Measurements from ENCODE around the gene VPS52. TPM values are rescaled to one million over a fixed set of nuclear protein-coding genes. Genes with fewer than 3 reads are reported as not detected.

The VPS52 gene, protein sequence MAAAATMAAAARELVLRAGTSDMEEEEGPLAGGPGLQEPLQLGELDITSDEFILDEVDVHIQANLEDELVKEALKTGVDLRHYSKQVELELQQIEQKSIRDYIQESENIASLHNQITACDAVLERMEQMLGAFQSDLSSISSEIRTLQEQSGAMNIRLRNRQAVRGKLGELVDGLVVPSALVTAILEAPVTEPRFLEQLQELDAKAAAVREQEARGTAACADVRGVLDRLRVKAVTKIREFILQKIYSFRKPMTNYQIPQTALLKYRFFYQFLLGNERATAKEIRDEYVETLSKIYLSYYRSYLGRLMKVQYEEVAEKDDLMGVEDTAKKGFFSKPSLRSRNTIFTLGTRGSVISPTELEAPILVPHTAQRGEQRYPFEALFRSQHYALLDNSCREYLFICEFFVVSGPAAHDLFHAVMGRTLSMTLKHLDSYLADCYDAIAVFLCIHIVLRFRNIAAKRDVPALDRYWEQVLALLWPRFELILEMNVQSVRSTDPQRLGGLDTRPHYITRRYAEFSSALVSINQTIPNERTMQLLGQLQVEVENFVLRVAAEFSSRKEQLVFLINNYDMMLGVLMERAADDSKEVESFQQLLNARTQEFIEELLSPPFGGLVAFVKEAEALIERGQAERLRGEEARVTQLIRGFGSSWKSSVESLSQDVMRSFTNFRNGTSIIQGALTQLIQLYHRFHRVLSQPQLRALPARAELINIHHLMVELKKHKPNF
- 41.1 TPM for polyA plus RNA-seq (2013, experiment 1 of 2)
- 41.5 TPM for polyA plus RNA-seq (2013, experiment 2 of 2)

- Histone ChIP-seq H3K9me3 (replicated peaks in 1 of 2; ENCODE audit: control insufficient read depth in 2 of 2, insufficient read depth in 1 of 2, low read depth in 1 of 2, low read length in 2 of 2) (no peaks in the 10 kb centered on the region), H4K8ac (ENCODE audit: low read depth, low read length) (no peak within 1 kb of the TSS), H3K18ac (ENCODE audit: low read length) (peak within 1 kb of the TSS; percentile 98), H2AK5ac (ENCODE audit: low read depth, low read length) (peak within 1 kb of the TSS; percentile 70), H3K4me2 (ENCODE audit: insufficient read depth, low read length, poor library complexity, severe bottlenecking) (peak within 1 kb of the TSS; percentile 67), H3K23ac (ENCODE audit: low read depth, low read length, poor library complexity) (peak within 1 kb of the TSS; percentile 89), H3K4me3 (ENCODE audit: low read length in 2 of 2) (peak within 1 kb of the TSS; percentile 92 to 94), H3K14ac (ENCODE audit: low read length) (no peak within 1 kb of the TSS), H2BK120ac (ENCODE audit: low read depth, low read length) (no peak within 1 kb of the TSS), H3K4ac (ENCODE audit: low read length) (no peak within 1 kb of the TSS), H2BK12ac (ENCODE audit: low read length) (no peak within 1 kb of the TSS), H3K36me3 (replicated peaks in 1 of 2; ENCODE audit: control insufficient read depth in 2 of 2, insufficient read depth in 2 of 2, low read length in 2 of 2) (peaks cover 41 to 80% of the 10 kb centered on the region in 2 donors), H3K27ac (replicated peaks; ENCODE audit: low read length) (peak within 1 kb of the TSS; percentile 79), H3K4me1 (ENCODE audit: control insufficient read depth in 2 of 2, insufficient read depth in 1 of 2, low read depth in 1 of 2, low read length in 2 of 2) (peaks cover 18 to 25% of the 10 kb centered on the region in 2 donors), H4K91ac (ENCODE audit: low read depth, low read length, poor library complexity) (no peak within 1 kb of the TSS), H2AFZ (ENCODE audit: low read length) (peak within 1 kb of the TSS; percentile 97), H2BK5ac (ENCODE audit: low read length) (no peak within 1 kb of the TSS), H2BK15ac (ENCODE audit: low read length) (no peak within 1 kb of the TSS), H3K27me3 (ENCODE audit: control insufficient read depth in 3 of 3, insufficient read depth in 3 of 3, low read depth in 1 of 3, low read length in 3 of 3) (no peaks in the 10 kb centered on the region), H3K9ac (ENCODE audit: low read depth, low read length, poor library complexity) (peak within 1 kb of the TSS; percentile 91), H3K79me1 (ENCODE audit: low read depth, low read length) (peaks cover 8% of the 10 kb centered on the region)
- DNase-seq (ENCODE audit: low spot score), result peak; percentile 99
- WGBS, 2 donors (ENCODE audit: extremely low coverage in 2 of 2, insufficient read length in 2 of 2, insufficient replicate concordance in 1 of 2), result no CpG with 5 or more reads among the region's 48 CpGs
Measured at GRCh38 chr6:33271468-33272274, at the start of gene VPS52, which contains the start of gene RPS18. TSS of gene VPS52 (minus strand) at chr6:33271876. CDS start at chr6:33271675, 201 bp downstream. TSS of gene RPS18 (plus strand) at chr6:33272075. CDS start at chr6:33272120, 45 bp downstream.

GRCh38 chr6:33321227-33321626, 49.6 kb upstream of the VPS52 start:
- Histone ChIP-seq H3K4me2 (ENCODE audit: insufficient read depth, low read length, poor library complexity, severe bottlenecking) (no peak overlapping the region), H3K4me3 (ENCODE audit: low read length in 2 of 2) (peak overlapping the region in 1 of 2 donors; percentile 81), H3K14ac (ENCODE audit: low read length) (no peak overlapping the region), H2BK12ac (ENCODE audit: low read length) (no peak overlapping the region), H2BK120ac (ENCODE audit: low read depth, low read length) (no peak overlapping the region), H2BK5ac (ENCODE audit: low read length) (no peak overlapping the region), H3K27me3 (ENCODE audit: control insufficient read depth in 3 of 3, insufficient read depth in 3 of 3, low read depth in 1 of 3, low read length in 3 of 3) (no peaks in the 10 kb centered on the region), H3K23ac (ENCODE audit: low read depth, low read length, poor library complexity) (no peak overlapping the region), H3K4ac (ENCODE audit: low read length) (no peak overlapping the region), H3K27ac (replicated peaks; ENCODE audit: low read length) (no peak overlapping the region), H2BK15ac (ENCODE audit: low read length) (no peak overlapping the region), H3K4me1 (ENCODE audit: control insufficient read depth in 2 of 2, insufficient read depth in 1 of 2, low read depth in 1 of 2, low read length in 2 of 2) (peaks cover 22 to 30% of the 10 kb centered on the region in 2 donors), H3K79me1 (ENCODE audit: low read depth, low read length) (peaks cover 8% of the 10 kb centered on the region), H2AK5ac (ENCODE audit: low read depth, low read length) (no peak overlapping the region), H4K8ac (ENCODE audit: low read depth, low read length) (no peak overlapping the region), H3K18ac (ENCODE audit: low read length) (no peak overlapping the region), H2AFZ (ENCODE audit: low read length) (no peak overlapping the region), H3K36me3 (replicated peaks in 1 of 2; ENCODE audit: control insufficient read depth in 2 of 2, insufficient read depth in 2 of 2, low read length in 2 of 2) (peaks cover 27 to 39% of the 10 kb centered on the region in 2 donors), H3K9me3 (replicated peaks in 1 of 2; ENCODE audit: control insufficient read depth in 2 of 2, insufficient read depth in 1 of 2, low read depth in 1 of 2, low read length in 2 of 2) (no peaks in the 10 kb centered on the region), H4K91ac (ENCODE audit: low read depth, low read length, poor library complexity) (no peak overlapping the region), H3K9ac (ENCODE audit: low read depth, low read length, poor library complexity) (peak overlapping the region; percentile 47)
- no CpG with 5 or more reads among the region's 9 CpGs for WGBS, 2 donors (ENCODE audit: extremely low coverage in 2 of 2, insufficient read length in 2 of 2, insufficient replicate concordance in 1 of 2)
- no peak for DNase-seq (ENCODE audit: low spot score)

DNA sequence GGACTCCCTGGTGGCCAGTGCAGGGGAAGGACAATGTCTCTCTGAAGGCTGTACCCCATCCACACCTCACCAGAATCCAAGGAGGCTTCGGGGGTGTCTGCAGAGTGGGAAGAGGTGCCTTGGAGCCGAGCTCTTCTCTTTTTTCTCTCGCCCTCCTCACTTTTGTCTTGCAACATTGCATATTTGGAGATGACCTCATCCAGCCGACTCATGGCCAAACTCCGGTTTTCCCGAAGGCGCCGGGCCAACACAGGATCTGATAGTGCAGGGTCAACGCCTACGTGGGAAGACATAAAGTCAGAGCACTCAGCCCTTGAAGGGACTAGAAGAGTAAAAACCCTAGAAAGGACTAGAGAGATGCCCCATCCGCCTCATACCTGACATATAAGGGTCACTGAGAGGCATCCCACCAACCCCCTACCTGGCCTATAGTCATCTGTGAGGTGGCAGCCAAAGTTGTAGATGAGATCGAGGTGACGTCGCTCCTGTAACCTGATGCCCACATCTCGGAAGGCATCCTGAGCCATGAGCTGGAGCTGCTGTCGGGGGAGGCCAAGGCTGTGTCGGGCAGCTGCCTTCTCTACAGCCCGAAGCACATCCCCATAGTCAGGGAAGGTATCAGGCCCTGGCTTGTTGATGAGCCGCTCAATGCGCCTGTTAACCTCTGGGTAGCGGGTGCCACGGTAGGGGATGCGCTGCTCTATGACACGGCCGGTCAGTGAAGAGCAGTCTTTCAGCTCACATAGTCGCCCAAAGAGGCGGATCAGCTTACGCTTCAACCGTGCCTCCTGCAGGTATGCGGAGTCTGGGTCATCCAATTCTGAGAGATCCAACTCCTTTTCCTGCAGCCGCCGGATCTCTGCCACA, 48.9 kb upstream of the VPS52 start:
- Histone ChIP-seq H2BK12ac (ENCODE audit: low read length) (no peak overlapping the region), H3K18ac (ENCODE audit: low read length) (no peak overlapping the region), H3K9ac (ENCODE audit: low read depth, low read length, poor library complexity) (no peak overlapping the region), H3K27ac (replicated peaks; ENCODE audit: low read length) (no peak overlapping the region), H3K4me1 (ENCODE audit: control insufficient read depth in 2 of 2, insufficient read depth in 1 of 2, low read depth in 1 of 2, low read length in 2 of 2) (peaks cover 22 to 30% of the 10 kb centered on the region in 2 donors), H4K8ac (ENCODE audit: low read depth, low read length) (no peak overlapping the region), H3K4me3 (ENCODE audit: low read length in 2 of 2) (peak overlapping the region; percentile 22 to 81), H3K23ac (ENCODE audit: low read depth, low read length, poor library complexity) (peak overlapping the region; percentile 83), H3K4me2 (ENCODE audit: insufficient read depth, low read length, poor library complexity, severe bottlenecking) (no peak overlapping the region), H3K4ac (ENCODE audit: low read length) (no peak overlapping the region), H3K27me3 (ENCODE audit: control insufficient read depth in 3 of 3, insufficient read depth in 3 of 3, low read depth in 1 of 3, low read length in 3 of 3) (no peaks in the 10 kb centered on the region), H3K36me3 (replicated peaks in 1 of 2; ENCODE audit: control insufficient read depth in 2 of 2, insufficient read depth in 2 of 2, low read length in 2 of 2) (peaks cover 30 to 45% of the 10 kb centered on the region in 2 donors), H3K9me3 (replicated peaks in 1 of 2; ENCODE audit: control insufficient read depth in 2 of 2, insufficient read depth in 1 of 2, low read depth in 1 of 2, low read length in 2 of 2) (no peaks in the 10 kb centered on the region), H2AFZ (ENCODE audit: low read length) (no peak overlapping the region), H3K79me1 (ENCODE audit: low read depth, low read length) (peaks cover 8% of the 10 kb centered on the region), H4K91ac (ENCODE audit: low read depth, low read length, poor library complexity) (no peak overlapping the region), H2BK120ac (ENCODE audit: low read depth, low read length) (no peak overlapping the region), H2AK5ac (ENCODE audit: low read depth, low read length) (no peak overlapping the region), H2BK5ac (ENCODE audit: low read length) (no peak overlapping the region), H2BK15ac (ENCODE audit: low read length) (no peak overlapping the region), H3K14ac (ENCODE audit: low read length) (no peak overlapping the region)
- DNase-seq (ENCODE audit: low spot score), result no peak
- no CpG with 5 or more reads among the region's 32 CpGs for WGBS, 2 donors (ENCODE audit: extremely low coverage in 2 of 2, insufficient read length in 2 of 2, insufficient replicate concordance in 1 of 2)

Measured in neuronal stem cell (in vitro differentiated cells).